Measurements from ENCODE around the gene KLK1.

DNA sequence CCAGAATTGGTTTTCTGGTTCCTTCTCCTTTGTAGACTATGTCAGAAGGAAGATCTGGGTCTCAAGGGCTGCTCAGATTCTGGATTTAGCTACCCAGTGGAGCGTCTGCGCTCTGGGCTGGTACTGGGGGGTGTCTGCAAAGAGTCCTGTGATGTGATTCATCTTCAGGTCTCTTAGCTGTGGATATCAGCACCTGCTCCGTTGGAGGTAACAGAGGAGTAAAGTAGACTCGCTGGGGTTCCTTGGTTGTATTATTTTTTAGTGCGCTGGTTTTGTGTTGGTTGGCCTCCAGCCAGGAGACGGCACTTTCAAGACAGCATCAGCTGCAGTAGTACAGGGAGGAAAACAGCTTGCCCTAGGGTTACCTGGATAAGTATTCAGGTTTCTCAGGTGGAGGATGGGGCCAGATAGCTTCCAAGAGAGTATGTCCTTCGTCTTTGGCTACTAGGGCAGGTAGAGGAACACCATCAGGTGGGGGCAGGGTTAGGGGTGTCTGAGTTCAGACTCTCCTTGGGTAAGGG, 20.2 kb upstream of the KLK1 start:
- TF ChIP-seq, protein P1, sequence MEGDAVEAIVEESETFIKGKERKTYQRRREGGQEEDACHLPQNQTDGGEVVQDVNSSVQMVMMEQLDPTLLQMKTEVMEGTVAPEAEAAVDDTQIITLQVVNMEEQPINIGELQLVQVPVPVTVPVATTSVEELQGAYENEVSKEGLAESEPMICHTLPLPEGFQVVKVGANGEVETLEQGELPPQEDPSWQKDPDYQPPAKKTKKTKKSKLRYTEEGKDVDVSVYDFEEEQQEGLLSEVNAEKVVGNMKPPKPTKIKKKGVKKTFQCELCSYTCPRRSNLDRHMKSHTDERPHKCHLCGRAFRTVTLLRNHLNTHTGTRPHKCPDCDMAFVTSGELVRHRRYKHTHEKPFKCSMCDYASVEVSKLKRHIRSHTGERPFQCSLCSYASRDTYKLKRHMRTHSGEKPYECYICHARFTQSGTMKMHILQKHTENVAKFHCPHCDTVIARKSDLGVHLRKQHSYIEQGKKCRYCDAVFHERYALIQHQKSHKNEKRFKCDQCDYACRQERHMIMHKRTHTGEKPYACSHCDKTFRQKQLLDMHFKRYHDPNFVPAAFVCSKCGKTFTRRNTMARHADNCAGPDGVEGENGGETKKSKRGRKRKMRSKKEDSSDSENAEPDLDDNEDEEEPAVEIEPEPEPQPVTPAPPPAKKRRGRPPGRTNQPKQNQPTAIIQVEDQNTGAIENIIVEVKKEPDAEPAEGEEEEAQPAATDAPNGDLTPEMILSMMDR (IDR thresholded peaks at IDR 0.05; ENCODE audit: low read depth, low read length): no peak
- TF ChIP-seq EZH2phosphoT487 (IDR thresholded peaks at IDR 0.05; ENCODE audit: low read depth): no peak
